HG03432 (cell line): Measurements from ENCODE around the gene TTC16.

Source experiments
- ATAC-seq: cut with Tn5 transposase; IDR thresholded peaks from one replicate; pipeline ENCODE4 v1.9.1; 2021; ENCODE audit warnings: mild to moderate bottlenecking, moderate library complexity; ENCODE audit not compliant: unreplicated experiment

The TTC16 gene

GRCh38 chr9:127694890-127695720 is 20.8 kb upstream of the TTC16 start:
- no peak for ATAC-seq

- ATAC-seq = no peak
These were observed 18.3 kb upstream of the TTC16 start for GRCh38 chr9:127697575-127697974.

GRCh38 chr9:127698386-127698785 is 17.5 kb upstream of the TTC16 start:
- ATAC-seq = no peak

GRCh38 chr9:127698985-127699670 is 16.8 kb upstream of the TTC16 start:
- peak; percentile 90 for ATAC-seq

GRCh38 chr9:127700140-127700539 is 15.7 kb upstream of the TTC16 start:
- ATAC-seq = no peak

- ATAC-seq = no peak
These were observed 15.2 kb upstream of the TTC16 start for GRCh38 chr9:127700594-127701255.

- ATAC-seq = no peak
These were observed 12.5 kb upstream of the TTC16 start for GRCh38 chr9:127703289-127703946.

- no peak for ATAC-seq
These were observed 10.1 kb upstream of the TTC16 start for GRCh38 chr9:127705577-127706379.

- ATAC-seq = no peak
These were observed 9.0 kb upstream of the TTC16 start, which contains the start of gene CFAP157 for GRCh38 chr9:127706836-127707241. TSS of gene CFAP157 (plus strand) at chr9:127706988. CDS start at chr9:127707032, 44 bp downstream.

- ATAC-seq = no peak
These were observed 8.1 kb upstream of the TTC16 start for GRCh38 chr9:127707766-127708165.

GRCh38 chr9:127708952-127709587 is 6.8 kb upstream of the TTC16 start:
- no peak for ATAC-seq

- ATAC-seq = no peak
These were observed 5.6 kb upstream of the TTC16 start for GRCh38 chr9:127710204-127710783.

GRCh38 chr9:127711226-127711701 is 4.6 kb upstream of the TTC16 start:
- no peak for ATAC-seq

GRCh38 chr9:127711831-127712274 is 4.0 kb upstream of the TTC16 start:
- ATAC-seq = no peak

GRCh38 chr9:127712371-127712770 is 3.5 kb upstream of the TTC16 start:
- no peak for ATAC-seq

GRCh38 chr9:127712867-127713266 is 3.0 kb upstream of the TTC16 start:
- no peak for ATAC-seq

GRCh38 chr9:127714020-127714750 is 1.7 kb upstream of the TTC16 start:
- no peak for ATAC-seq

- ATAC-seq = peak; percentile 13
These were observed 869 bp upstream of the TTC16 start for GRCh38 chr9:127714951-127715469.
